Measurements from ENCODE around the gene LEPR. TPM values are rescaled to one million over a fixed set of nuclear protein-coding genes. Genes with fewer than 3 reads are reported as not detected.

LEPR gene
- total RNA-seq, 4 donors from 2014 or later = 5.1 to 12.9 (median 11.0) TPM

DNA sequence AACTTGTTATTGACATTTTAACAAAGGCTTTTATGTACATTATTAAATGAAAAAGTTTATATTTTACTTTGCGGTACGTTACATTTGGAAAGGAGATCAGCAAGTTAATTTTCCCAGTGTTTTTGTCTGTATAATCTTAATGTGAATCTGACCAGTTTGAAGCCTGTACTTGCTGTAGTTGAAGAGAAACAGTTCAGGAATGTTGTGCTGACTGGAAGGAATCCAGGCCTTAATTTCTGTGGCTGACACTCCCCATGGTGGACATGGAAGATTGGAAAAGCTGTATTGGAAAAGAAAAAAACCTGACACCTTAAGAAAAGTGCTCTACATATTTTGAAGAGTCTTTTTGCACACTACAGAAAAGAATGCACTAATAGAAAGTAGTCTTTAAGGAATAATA lies 15.5 kb downstream of the LEPR start:
- TF ChIP-seq, protein P1, sequence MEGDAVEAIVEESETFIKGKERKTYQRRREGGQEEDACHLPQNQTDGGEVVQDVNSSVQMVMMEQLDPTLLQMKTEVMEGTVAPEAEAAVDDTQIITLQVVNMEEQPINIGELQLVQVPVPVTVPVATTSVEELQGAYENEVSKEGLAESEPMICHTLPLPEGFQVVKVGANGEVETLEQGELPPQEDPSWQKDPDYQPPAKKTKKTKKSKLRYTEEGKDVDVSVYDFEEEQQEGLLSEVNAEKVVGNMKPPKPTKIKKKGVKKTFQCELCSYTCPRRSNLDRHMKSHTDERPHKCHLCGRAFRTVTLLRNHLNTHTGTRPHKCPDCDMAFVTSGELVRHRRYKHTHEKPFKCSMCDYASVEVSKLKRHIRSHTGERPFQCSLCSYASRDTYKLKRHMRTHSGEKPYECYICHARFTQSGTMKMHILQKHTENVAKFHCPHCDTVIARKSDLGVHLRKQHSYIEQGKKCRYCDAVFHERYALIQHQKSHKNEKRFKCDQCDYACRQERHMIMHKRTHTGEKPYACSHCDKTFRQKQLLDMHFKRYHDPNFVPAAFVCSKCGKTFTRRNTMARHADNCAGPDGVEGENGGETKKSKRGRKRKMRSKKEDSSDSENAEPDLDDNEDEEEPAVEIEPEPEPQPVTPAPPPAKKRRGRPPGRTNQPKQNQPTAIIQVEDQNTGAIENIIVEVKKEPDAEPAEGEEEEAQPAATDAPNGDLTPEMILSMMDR (IDR thresholded peaks at IDR 0.05) = no peak
- 39 to 47% methylated on average over 2 of the region's 2 CpGs for WGBS, 2 donors
- intact Hi-C loops (cut with DNase I; ENCODE audit: low total_unique reads) = no loop called here
- no peak overlapping the region for H3K4me3 ChIP-seq (ENCODE audit: low read depth, poor library complexity, severe bottlenecking)
- no peak for DNase-seq (ENCODE audit: low spot score in 2 of 2)

DNA sequence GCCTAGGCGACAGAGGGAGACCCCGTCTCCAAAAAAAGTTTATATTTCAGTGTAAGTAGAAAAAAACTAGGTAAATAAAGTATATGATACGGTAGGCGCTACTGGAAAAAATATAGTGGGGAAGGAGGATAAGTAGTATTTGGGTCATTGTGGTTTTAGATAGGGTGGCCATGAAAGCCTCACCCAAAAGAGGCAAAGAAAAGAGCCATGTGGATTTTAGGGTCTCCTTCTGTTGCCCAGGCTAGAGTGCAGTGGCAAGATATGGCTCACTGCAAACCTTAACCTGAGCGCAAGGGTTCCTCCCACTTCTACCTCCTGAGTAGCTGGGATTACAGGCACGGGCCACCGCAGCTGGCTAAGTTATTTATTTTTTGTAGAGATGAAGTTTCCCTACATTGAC lies 17.1 kb downstream of the LEPR start:
- WGBS, 2 donors = 96 to 98% methylated on average over 7 of the region's 7 CpGs
- TF ChIP-seq, protein P1 (IDR thresholded peaks at IDR 0.05) = no peak
- no peak for TF ChIP-seq POLR2A (IDR thresholded peaks at IDR 0.05)
- intact Hi-C loops (cut with DNase I; ENCODE audit: low total_unique reads) = no loop called here
- H3K4me3 ChIP-seq (ENCODE audit: low read depth, poor library complexity, severe bottlenecking) = no peak overlapping the region
- DNase-seq (ENCODE audit: low spot score in 2 of 2) = no peak

DNA sequence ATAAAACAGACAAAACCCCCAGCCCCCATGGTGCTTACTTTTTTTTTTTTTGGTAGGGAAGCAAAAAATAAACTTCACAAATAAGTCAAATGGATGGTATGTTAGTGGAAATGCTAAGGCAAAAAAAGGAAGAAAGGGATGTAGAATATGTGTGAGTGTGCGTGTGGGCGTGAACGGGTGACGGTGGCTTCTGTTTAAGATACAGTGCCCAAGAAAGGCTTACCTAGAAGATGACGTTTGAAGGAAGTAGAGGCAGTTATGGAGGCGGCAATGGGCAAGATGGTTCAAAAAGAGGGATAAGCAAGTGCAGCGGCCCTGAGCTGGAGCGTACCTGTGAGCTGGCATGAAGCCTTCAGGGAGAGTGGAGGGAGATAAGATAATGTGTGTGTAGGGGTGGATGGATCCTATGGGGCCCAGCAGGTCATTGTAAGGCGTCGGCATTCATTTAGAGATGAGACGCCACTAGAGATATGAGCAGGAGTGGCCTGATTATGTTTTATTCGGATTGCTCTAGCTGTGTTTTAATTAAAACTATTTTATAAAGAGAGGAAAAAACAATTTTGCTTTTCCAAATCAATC lies 19.9 kb downstream of the LEPR start:
- no peak for TF ChIP-seq POLR2A (IDR thresholded peaks at IDR 0.05)
- TF ChIP-seq, protein P1 (IDR thresholded peaks at IDR 0.05) = no peak

DNA sequence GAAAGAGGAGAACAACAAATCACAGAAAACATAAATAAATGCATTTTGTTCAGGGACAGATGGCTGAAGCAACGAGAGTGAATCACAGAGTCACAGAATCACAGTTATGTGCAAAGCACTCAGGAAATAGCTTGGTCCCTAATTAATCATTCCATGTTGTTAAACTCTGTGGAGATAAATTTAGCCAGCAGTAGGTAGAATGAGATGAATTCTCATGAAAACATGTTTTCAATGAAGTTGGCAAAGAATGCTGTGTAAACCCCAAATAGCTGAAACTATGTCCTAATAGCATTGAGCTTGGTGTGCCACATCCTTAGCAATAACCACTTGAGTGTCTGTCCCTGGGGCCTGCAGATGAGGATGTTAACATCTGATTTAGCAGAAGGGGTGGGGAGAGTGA lies 20.4 kb downstream of the LEPR start:
- no peak overlapping the region for H3K4me3 ChIP-seq (ENCODE audit: low read depth, poor library complexity, severe bottlenecking)
- intact Hi-C loops (cut with DNase I; ENCODE audit: low total_unique reads) = no loop called here
- no peak for DNase-seq (ENCODE audit: low spot score in 2 of 2)
- TF ChIP-seq POLR2A (IDR thresholded peaks at IDR 0.05) = no peak
- TF ChIP-seq, protein P1 (IDR thresholded peaks at IDR 0.05) = no peak
- WGBS, 2 donors = 56 to 74% methylated on average over 1 of the region's 1 CpG

More for the DNA sequence above, 19.9 kb downstream of the LEPR start:
- intact Hi-C loops (cut with DNase I; ENCODE audit: low total_unique reads) = no loop called here
- no peak for DNase-seq (ENCODE audit: low spot score in 2 of 2)
- 87 to 88% methylated on average over 12 of the region's 12 CpGs for WGBS, 2 donors
- H3K4me3 ChIP-seq (ENCODE audit: low read depth, poor library complexity, severe bottlenecking) = no peak overlapping the region

DNA sequence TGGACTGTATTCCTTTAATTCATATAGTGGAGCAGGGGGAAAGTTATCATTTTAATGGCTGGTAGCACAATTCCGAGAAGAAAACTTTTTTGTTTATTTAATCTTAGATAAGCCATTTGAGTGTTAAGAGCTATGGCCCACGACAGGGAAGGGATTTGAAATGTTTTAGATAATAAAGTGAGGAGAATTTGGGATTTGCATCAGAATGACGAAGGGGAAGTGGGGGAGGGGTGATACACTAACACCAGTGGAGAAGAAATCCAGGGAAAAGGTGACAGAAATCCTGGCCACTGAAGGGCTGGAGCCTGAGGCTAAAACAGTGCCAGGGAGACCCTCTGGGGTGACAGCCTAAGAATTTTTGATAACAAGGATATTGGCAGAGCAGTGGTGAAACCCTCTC lies 21.0 kb downstream of the LEPR start:
- DNase-seq (ENCODE audit: low spot score in 2 of 2) = no peak
- WGBS, 2 donors = 73 to 87% methylated on average over 3 of the region's 3 CpGs
- no peak overlapping the region for H3K4me3 ChIP-seq (ENCODE audit: low read depth, poor library complexity, severe bottlenecking)
- intact Hi-C loops (cut with DNase I; ENCODE audit: low total_unique reads) = no loop called here
- TF ChIP-seq POLR2A (IDR thresholded peaks at IDR 0.05) = no peak

DNA sequence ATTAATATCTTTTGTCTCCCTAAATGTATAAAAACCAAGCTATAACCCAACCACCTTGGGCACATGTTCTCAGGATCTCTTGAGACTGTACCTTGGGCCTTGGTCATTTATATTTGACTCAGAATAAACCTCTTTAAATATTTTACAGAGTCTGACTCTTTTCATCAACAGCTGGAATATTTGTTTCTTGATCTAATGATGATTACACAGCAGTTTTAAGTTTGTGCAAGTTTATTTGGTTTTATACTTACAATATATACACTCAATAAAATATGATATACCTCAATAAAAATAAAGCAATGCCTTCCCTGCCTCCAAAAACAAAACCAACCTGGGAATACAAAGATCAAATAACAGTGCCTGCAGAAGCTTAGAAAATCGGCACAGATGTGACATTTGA lies 22.0 kb downstream of the LEPR start:
- H3K4me3 ChIP-seq (ENCODE audit: low read depth, poor library complexity, severe bottlenecking) = no peak overlapping the region
- 81 to 93% methylated on average over 1 of the region's 1 CpG for WGBS, 2 donors
- intact Hi-C loops (cut with DNase I; ENCODE audit: low total_unique reads) = no loop called here
- DNase-seq (ENCODE audit: low spot score in 2 of 2) = no peak
- TF ChIP-seq POLR2A (IDR thresholded peaks at IDR 0.05) = no peak
- TF ChIP-seq, protein P1 (IDR thresholded peaks at IDR 0.05) = no peak

Data from lower leg skin (tissue), 4 donors.